ENCODE results near the gene KMT2D. TPM values are rescaled to one million over a fixed set of nuclear protein-coding genes. Genes with fewer than 3 reads are reported as not detected.

Gene KMT2D
- total and polyA plus RNA-seq, 2 donors (not counting 3 experiments of a cell fraction or from before 2014, with no cell fraction given): 15.1 to 120 TPM

DNA sequence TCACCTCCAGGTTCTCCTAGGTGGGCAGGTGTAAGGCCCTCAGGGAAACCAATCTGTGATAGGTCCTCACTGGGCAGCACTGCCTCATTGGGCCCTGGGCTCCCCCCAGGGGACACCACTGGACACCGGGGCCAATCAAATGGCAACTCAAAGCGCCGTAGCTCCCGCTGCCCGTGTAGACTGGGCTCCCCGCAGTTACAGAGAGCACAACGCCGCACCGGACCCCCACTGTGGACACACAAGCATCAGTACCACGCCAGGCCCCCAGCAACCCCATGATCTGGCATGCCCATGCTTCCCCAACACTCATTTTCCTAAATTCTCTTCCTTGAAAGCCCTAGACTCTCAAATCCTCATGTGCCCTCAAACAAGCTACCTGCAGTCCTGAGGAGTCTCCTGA lies 6.1 kb downstream of the KMT2D start:
- intact Hi-C loops (cut with micrococcal nuclease): no loop called here
- H3K36me3 ChIP-seq (ENCODE audit: control insufficient read depth in 2 of 2, extremely low read depth in 1 of 2, insufficient read depth in 2 of 2, low read length in 2 of 2): peaks cover 23 to 55% of the 10 kb centered on the region in 2 experiments

More for the DNA sequence above, 6.1 kb downstream of the KMT2D start:
- Histone ChIP-seq H3K9me1 (replicated peaks; ENCODE audit: control insufficient read depth, extremely low read depth, insufficient read depth, low read length) (no peaks in the 10 kb centered on the region), H3K4me2 (ENCODE audit: insufficient read depth, low read length) (no peak overlapping the region), H4K20me1 (replicated peaks; ENCODE audit: control insufficient read depth, extremely low read depth, insufficient read depth, low read length) (peaks cover 7% of the 10 kb centered on the region), H3K4me3 (replicated peaks in 1 of 3; ENCODE audit: insufficient read depth in 1 of 3, low read depth in 1 of 3, low read length in 3 of 3) (no peak overlapping the region), H2AFZ (ENCODE audit: low read depth, low read length) (no peak overlapping the region), H3K9me3 (replicated peaks; ENCODE audit: control insufficient read depth, insufficient read depth, low read length) (no peaks in the 10 kb centered on the region), H3K4me1 (ENCODE audit: control insufficient read depth, extremely low read depth, insufficient read depth, low read length) (peaks cover 40% of the 10 kb centered on the region), H3K27ac (ENCODE audit: insufficient read depth, low read depth, low read length) (no peak overlapping the region), H3K27me3 (ENCODE audit: control insufficient read depth in 2 of 2, insufficient read depth in 2 of 2, low read length in 2 of 2) (no peaks in the 10 kb centered on the region), H3K79me2 (ENCODE audit: control insufficient read depth, insufficient read depth, low read length) (peaks cover 82% of the 10 kb centered on the region), H3K9ac (replicated peaks; ENCODE audit: extremely low read depth, insufficient read depth, low read length) (no peak overlapping the region)
- ChIA-PET POLR2A (no interaction called here), CTCF (interaction anchor here (1.4 kb wide), 1 partner anchor 10 kb away, joined by 9 read pairs; no protein-coding TSS in a partner anchor)
- FAIRE-seq: no peak
- dilution Hi-C loops (cut with MboI; ENCODE audit: extremely low pct_ligation_motif_present, low sequenced_read_pairs): no loop called here
- DNase-seq (ENCODE audit: low read depth, low spot score): no peak
- no peak for TF ChIP-seq JUN (IDR thresholded peaks at IDR 0.05; ENCODE audit: borderline replicate concordance, insufficient read depth, insufficient read length, low read depth)
- TF ChIP-seq, protein P1, sequence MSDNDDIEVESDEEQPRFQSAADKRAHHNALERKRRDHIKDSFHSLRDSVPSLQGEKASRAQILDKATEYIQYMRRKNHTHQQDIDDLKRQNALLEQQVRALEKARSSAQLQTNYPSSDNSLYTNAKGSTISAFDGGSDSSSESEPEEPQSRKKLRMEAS (IDR thresholded peaks at IDR 0.05; ENCODE audit: insufficient read depth, insufficient read length): no peak
- no peak for TF ChIP-seq GATA2 (IDR thresholded peaks at IDR 0.05; ENCODE audit: insufficient read depth, insufficient read length, low read depth, low read length)
- TF ChIP-seq POLR2AphosphoS5 (IDR thresholded peaks at IDR 0.05; ENCODE audit: insufficient read depth, low read depth, low read length): no peak
- no peak for TF ChIP-seq POLR2A (IDR thresholded peaks at IDR 0.05; ENCODE audit: low read depth, low read length)
- TF ChIP-seq FOS (IDR thresholded peaks at IDR 0.05; ENCODE audit: borderline replicate concordance, insufficient read depth, low read length): no peak
- TF ChIP-seq EZH2 (IDR thresholded peaks at IDR 0.05; ENCODE audit: borderline replicate concordance, low read depth, low read length, severe bottlenecking): no peak
- TF ChIP-seq CTCF (IDR thresholded peaks at IDR 0.05; ENCODE audit: extremely low read depth in 1 of 2, insufficient read depth in 1 of 2, low read depth in 1 of 2, low read length in 2 of 2): no peak
- TF ChIP-seq MYC (IDR thresholded peaks at IDR 0.05; ENCODE audit: low read depth, low read length): no peak
- no TSS peak for BruUV-seq (replicated peaks)

All from endothelial cell of umbilical vein (primary cell).